GM23248 (cell line): ENCODE measurements around the gene HSD11B1.

Experiments used
- EZH2 ChIP-seq: fragments of 200-600 bp; sonication (generic); IDR thresholded peaks from 2 replicates; pipeline ENCODE4 v1.6.1; 2018; ENCODE audit warnings: antibody characterized with exemption, mild to moderate bottlenecking; ENCODE audit not compliant: insufficient read depth, poor library complexity, severe bottlenecking
- EZH2phosphoT487 ChIP-seq: fragments of 200-600 bp; sonication (generic); IDR thresholded peaks from 2 replicates; pipeline ENCODE4 v1.6.1; 2018; ENCODE audit warnings: antibody characterized with exemption, moderate library complexity, mild to moderate bottlenecking, low read depth; ENCODE audit not compliant: insufficient read depth

DNA sequence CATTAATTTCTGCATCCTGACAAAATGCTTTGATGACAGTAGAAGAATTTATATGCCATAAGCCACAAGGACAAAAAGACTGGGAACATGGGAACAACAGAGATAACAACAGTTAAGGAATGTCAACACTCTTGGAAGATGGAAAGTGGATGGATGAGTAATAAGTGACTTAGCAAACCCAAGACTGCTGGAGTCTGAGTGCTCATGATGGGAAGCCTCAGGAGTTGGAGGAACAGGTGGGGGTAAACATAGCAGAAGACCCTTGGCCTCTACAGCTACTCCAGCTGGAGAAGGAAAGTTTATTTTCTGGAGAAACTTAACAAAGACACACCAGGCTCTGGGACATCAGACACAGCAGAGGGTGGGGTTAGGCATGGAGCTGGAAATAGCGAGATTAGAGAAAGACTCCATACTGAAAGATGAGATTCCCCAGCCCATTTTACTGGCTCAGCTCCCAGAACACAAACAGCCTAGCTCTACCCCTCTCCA is 15.9 kb upstream of the HSD11B1 start:
- TF ChIP-seq EZH2 (no peak), EZH2phosphoT487 (no peak)
